ENCODE data around the gene KATNAL1.
"Not testable (repeated sequence)": the region's sequence is repeated elsewhere in the genome, so short reads cannot be mapped to it uniquely, and the experiment has no call there.

KATNAL1 gene

GRCh38 chr13:30289533-30289932, 17.8 kb downstream of the KATNAL1 start:
- Histone ChIP-seq H3K36me3 (ENCODE audit: insufficient read depth, low read length) (no peaks in the 10 kb centered on the region), H3K9ac (ENCODE audit: low read depth, low read length) (no peak overlapping the region), H3K4me3 (ENCODE audit: low read length) (no peak overlapping the region), H3K9me3 (replicated peaks; ENCODE audit: low read length) (no peaks in the 10 kb centered on the region), H3K4me2 (ENCODE audit: low read length) (no peak overlapping the region), H3K4me1 (ENCODE audit: control insufficient read depth, insufficient read depth, low read length) (peaks cover 9% of the 10 kb centered on the region), H3K27me3 (ENCODE audit: control insufficient read depth, insufficient read depth, low read length) (no peaks in the 10 kb centered on the region)

- not testable (repeated sequence) for H3K4me2 ChIP-seq (ENCODE audit: low read length); H3K4me3 ChIP-seq (ENCODE audit: low read length); H3K4me1 ChIP-seq (ENCODE audit: control insufficient read depth, insufficient read depth, low read length); H3K27me3 ChIP-seq (ENCODE audit: control insufficient read depth, insufficient read depth, low read length); H3K36me3 ChIP-seq (ENCODE audit: insufficient read depth, low read length); H3K9me3 ChIP-seq (replicated peaks; ENCODE audit: low read length); H3K9ac ChIP-seq (ENCODE audit: low read depth, low read length)
These were observed 21.3 kb downstream of the KATNAL1 start for GRCh38 chr13:30286059-30286458.

- no peaks in the 10 kb centered on the region for H3K4me1 ChIP-seq (ENCODE audit: control insufficient read depth, insufficient read depth, low read length)
- peaks cover 36% of the 10 kb centered on the region for H3K36me3 ChIP-seq (ENCODE audit: insufficient read depth, low read length)
- H3K9ac ChIP-seq (ENCODE audit: low read depth, low read length) = no peak overlapping the region
- no peaks in the 10 kb centered on the region for H3K27me3 ChIP-seq (ENCODE audit: control insufficient read depth, insufficient read depth, low read length)
- no peak overlapping the region for H3K4me2 ChIP-seq (ENCODE audit: low read length)
- no peak overlapping the region for H3K4me3 ChIP-seq (ENCODE audit: low read length)
- H3K9me3 ChIP-seq (replicated peaks; ENCODE audit: low read length) = no peaks in the 10 kb centered on the region
These were observed 31.2 kb downstream of the KATNAL1 start for GRCh38 chr13:30276178-30276577.

GRCh38 chr13:30274083-30274482, 33.3 kb downstream of the KATNAL1 start:
- H3K4me2 ChIP-seq (ENCODE audit: low read length) = no peak overlapping the region
- H3K4me3 ChIP-seq (ENCODE audit: low read length) = no peak overlapping the region
- no peak overlapping the region for H3K9ac ChIP-seq (ENCODE audit: low read depth, low read length)
- H3K4me1 ChIP-seq (ENCODE audit: control insufficient read depth, insufficient read depth, low read length) = no peaks in the 10 kb centered on the region
- no peaks in the 10 kb centered on the region for H3K9me3 ChIP-seq (replicated peaks; ENCODE audit: low read length)
- no peaks in the 10 kb centered on the region for H3K27me3 ChIP-seq (ENCODE audit: control insufficient read depth, insufficient read depth, low read length)
- peaks cover 24% of the 10 kb centered on the region for H3K36me3 ChIP-seq (ENCODE audit: insufficient read depth, low read length)

- H3K9ac ChIP-seq (ENCODE audit: low read depth, low read length) = not testable (repeated sequence)
These were observed 37.3 kb downstream of the KATNAL1 start for GRCh38 chr13:30270035-30270434.

GRCh38 chr13:30268673-30269072, 38.7 kb downstream of the KATNAL1 start:
- Histone ChIP-seq H3K27me3 (ENCODE audit: control insufficient read depth, insufficient read depth, low read length) (no peaks in the 10 kb centered on the region), H3K9ac (ENCODE audit: low read depth, low read length) (no peak overlapping the region), H3K4me2 (ENCODE audit: low read length) (no peak overlapping the region), H3K4me3 (ENCODE audit: low read length) (no peak overlapping the region), H3K4me1 (ENCODE audit: control insufficient read depth, insufficient read depth, low read length) (no peaks in the 10 kb centered on the region), H3K9me3 (replicated peaks; ENCODE audit: low read length) (no peaks in the 10 kb centered on the region), H3K36me3 (ENCODE audit: insufficient read depth, low read length) (peaks cover 5% of the 10 kb centered on the region)

More at GRCh38 chr13:30270035-30270434, 37.3 kb downstream of the KATNAL1 start:
- H3K36me3 ChIP-seq (ENCODE audit: insufficient read depth, low read length) = peaks cover 12% of the 10 kb centered on the region
- H3K4me2 ChIP-seq (ENCODE audit: low read length); H3K4me1 ChIP-seq (ENCODE audit: control insufficient read depth, insufficient read depth, low read length); H3K27me3 ChIP-seq (ENCODE audit: control insufficient read depth, insufficient read depth, low read length); H3K9me3 ChIP-seq (replicated peaks; ENCODE audit: low read length); H3K4me3 ChIP-seq (ENCODE audit: low read length): not testable (repeated sequence)

- H3K4me2 ChIP-seq (ENCODE audit: low read length) = no peak overlapping the region
- no peak overlapping the region for H3K9ac ChIP-seq (ENCODE audit: low read depth, low read length)
- H3K4me3 ChIP-seq (ENCODE audit: low read length) = no peak overlapping the region
- no peaks in the 10 kb centered on the region for H3K9me3 ChIP-seq (replicated peaks; ENCODE audit: low read length)
- no peaks in the 10 kb centered on the region for H3K4me1 ChIP-seq (ENCODE audit: control insufficient read depth, insufficient read depth, low read length)
- H3K36me3 ChIP-seq (ENCODE audit: insufficient read depth, low read length) = peaks cover 5% of the 10 kb centered on the region
- no peaks in the 10 kb centered on the region for H3K27me3 ChIP-seq (ENCODE audit: control insufficient read depth, insufficient read depth, low read length)
These were observed 40.6 kb downstream of the KATNAL1 start for GRCh38 chr13:30266756-30267155.

- H3K9me3 ChIP-seq (replicated peaks; ENCODE audit: low read length); H3K4me3 ChIP-seq (ENCODE audit: low read length); H3K27me3 ChIP-seq (ENCODE audit: control insufficient read depth, insufficient read depth, low read length); H3K9ac ChIP-seq (ENCODE audit: low read depth, low read length); H3K4me2 ChIP-seq (ENCODE audit: low read length); H3K4me1 ChIP-seq (ENCODE audit: control insufficient read depth, insufficient read depth, low read length); H3K36me3 ChIP-seq (ENCODE audit: insufficient read depth, low read length): not testable (repeated sequence)
These were observed 48.1 kb downstream of the KATNAL1 start for GRCh38 chr13:30259149-30259733.

GRCh38 chr13:30257468-30258099, 49.8 kb downstream of the KATNAL1 start:
- Histone ChIP-seq H3K27me3 (ENCODE audit: control insufficient read depth, insufficient read depth, low read length) (no peaks in the 10 kb centered on the region), H3K4me3 (ENCODE audit: low read length) (no peak overlapping the region), H3K36me3 (ENCODE audit: insufficient read depth, low read length) (peaks cover 15% of the 10 kb centered on the region), H3K9ac (ENCODE audit: low read depth, low read length) (no peak overlapping the region), H3K9me3 (replicated peaks; ENCODE audit: low read length) (no peaks in the 10 kb centered on the region), H3K4me2 (ENCODE audit: low read length) (no peak overlapping the region), H3K4me1 (ENCODE audit: control insufficient read depth, insufficient read depth, low read length) (no peaks in the 10 kb centered on the region)

GRCh38 chr13:30256713-30257467, 50.5 kb downstream of the KATNAL1 start:
- H3K9me3 ChIP-seq (replicated peaks; ENCODE audit: low read length) = no peaks in the 10 kb centered on the region
- no peaks in the 10 kb centered on the region for H3K4me1 ChIP-seq (ENCODE audit: control insufficient read depth, insufficient read depth, low read length)
- peaks cover 15% of the 10 kb centered on the region for H3K36me3 ChIP-seq (ENCODE audit: insufficient read depth, low read length)
- H3K27me3 ChIP-seq (ENCODE audit: control insufficient read depth, insufficient read depth, low read length) = no peaks in the 10 kb centered on the region
- no peak overlapping the region for H3K4me2 ChIP-seq (ENCODE audit: low read length)
- no peak overlapping the region for H3K4me3 ChIP-seq (ENCODE audit: low read length)
- no peak overlapping the region for H3K9ac ChIP-seq (ENCODE audit: low read depth, low read length)

- H3K4me1 ChIP-seq (ENCODE audit: control insufficient read depth, insufficient read depth, low read length) = no peaks in the 10 kb centered on the region
- no peak overlapping the region for H3K4me2 ChIP-seq (ENCODE audit: low read length)
- H3K27me3 ChIP-seq (ENCODE audit: control insufficient read depth, insufficient read depth, low read length) = no peaks in the 10 kb centered on the region
- peaks cover 15% of the 10 kb centered on the region for H3K36me3 ChIP-seq (ENCODE audit: insufficient read depth, low read length)
- H3K9ac ChIP-seq (ENCODE audit: low read depth, low read length) = no peak overlapping the region
- no peak overlapping the region for H3K4me3 ChIP-seq (ENCODE audit: low read length)
- H3K9me3 ChIP-seq (replicated peaks; ENCODE audit: low read length) = no peaks in the 10 kb centered on the region
These were observed 51.7 kb downstream of the KATNAL1 start for GRCh38 chr13:30255696-30256095.

- no peaks in the 10 kb centered on the region for H3K9me3 ChIP-seq (replicated peaks; ENCODE audit: low read length)
- H3K4me3 ChIP-seq (ENCODE audit: low read length) = no peak overlapping the region
- peaks cover 19% of the 10 kb centered on the region for H3K36me3 ChIP-seq (ENCODE audit: insufficient read depth, low read length)
- no peak overlapping the region for H3K4me2 ChIP-seq (ENCODE audit: low read length)
- H3K27me3 ChIP-seq (ENCODE audit: control insufficient read depth, insufficient read depth, low read length) = no peaks in the 10 kb centered on the region
- no peaks in the 10 kb centered on the region for H3K4me1 ChIP-seq (ENCODE audit: control insufficient read depth, insufficient read depth, low read length)
- H3K9ac ChIP-seq (ENCODE audit: low read depth, low read length) = no peak overlapping the region
These were observed 53.5 kb downstream of the KATNAL1 start for GRCh38 chr13:30253830-30254229.

Data from skeletal muscle satellite cell (primary cell).